Neuronal stem cell (in vitro differentiated cells): ENCODE measurements around the gene MTHFSD.

ENCODE experiments used
- DNase-seq: peaks from one replicate; pipeline ENCODE4 v3.0.0-alpha.2; 2013; ENCODE audit warnings: low spot score
- H2AFZ ChIP-seq: one replicate; pipeline ENCODE4 v1.6.1; 2013; ENCODE audit warnings: mild to moderate bottlenecking, low read length, inconsistent platforms
- H2AK5ac ChIP-seq: 2 replicates; pipeline ENCODE4 v1.6.1; 2013; ENCODE audit warnings: low read depth, mild to moderate bottlenecking, inconsistent platforms, low read length, moderate library complexity, mixed read lengths
- H2BK120ac ChIP-seq: 2 replicates; pipeline ENCODE4 v1.6.1; 2013; ENCODE audit warnings: low read depth, mild to moderate bottlenecking, inconsistent platforms, low read length, moderate library complexity, mixed read lengths
- H2BK12ac ChIP-seq: one replicate; pipeline ENCODE4 v1.6.1; 2013; ENCODE audit warnings: low read length, inconsistent platforms
- H2BK15ac ChIP-seq: 2 replicates; pipeline ENCODE4 v1.6.1; 2013; ENCODE audit warnings: mild to moderate bottlenecking, low read length, inconsistent platforms, mixed read lengths
- H2BK5ac ChIP-seq: one replicate; pipeline ENCODE4 v1.6.1; 2013; ENCODE audit warnings: inconsistent platforms, mild to moderate bottlenecking, low read length, moderate library complexity
- H3K14ac ChIP-seq: one replicate; pipeline ENCODE4 v1.6.1; 2013; ENCODE audit warnings: low read length, inconsistent platforms
- H3K18ac ChIP-seq: 2 replicates; pipeline ENCODE4 v1.6.1; 2013; ENCODE audit warnings: low read length, inconsistent platforms
- H3K23ac ChIP-seq: 2 replicates; pipeline ENCODE4 v1.6.1; 2013; ENCODE audit warnings: low read depth, mild to moderate bottlenecking, mixed read lengths, low read length, inconsistent platforms; ENCODE audit not compliant: poor library complexity
- H3K27ac ChIP-seq: replicated peaks from 3 replicates; pipeline ENCODE4 v1.5.1; 2013; ENCODE audit warnings: low read length, inconsistent platforms
- H3K27me3 ChIP-seq, 3 experiments: 2 replicates each; pipeline ENCODE4 v1.6.1; 2013; ENCODE audit warnings: low read length in 3 of 3, mild to moderate bottlenecking in 2 of 3, inconsistent platforms in 1 of 3, low read depth in 1 of 3, mixed read lengths in 1 of 3, moderate library complexity in 1 of 3; ENCODE audit not compliant: control insufficient read depth in 3 of 3, insufficient read depth in 3 of 3
- H3K36me3 ChIP-seq, 2 donors: replicated peaks in 1 of 2; 2 replicates each; pipeline ENCODE4 v1.6.1; 2013; ENCODE audit warnings: low read length in 2 of 2; ENCODE audit not compliant: control insufficient read depth in 2 of 2, insufficient read depth in 2 of 2
- H3K4ac ChIP-seq: 2 replicates; pipeline ENCODE4 v1.6.1; 2013; ENCODE audit warnings: inconsistent platforms, mild to moderate bottlenecking, low read length, moderate library complexity
- H3K4me1 ChIP-seq, 2 donors: 1 replicate in 1 of 2; 2 replicates in 1 of 2; pipeline ENCODE4 v1.6.1; 2013; ENCODE audit warnings: low read length in 2 of 2, low read depth in 1 of 2; ENCODE audit not compliant: control insufficient read depth in 2 of 2, insufficient read depth in 1 of 2
- H3K4me2 ChIP-seq: one replicate; pipeline ENCODE4 v1.6.1; 2013; ENCODE audit warnings: mild to moderate bottlenecking, low read length, inconsistent platforms; ENCODE audit not compliant: insufficient read depth, poor library complexity, severe bottlenecking
- H3K4me3 ChIP-seq, 2 donors: 2 replicates each; pipeline ENCODE4 v1.5.1; 2013; ENCODE audit warnings: low read length in 2 of 2, mild to moderate bottlenecking in 2 of 2, inconsistent platforms in 1 of 2, moderate library complexity in 1 of 2
- H3K79me1 ChIP-seq: one replicate; pipeline ENCODE4 v1.6.1; 2013; ENCODE audit warnings: low read depth, mild to moderate bottlenecking, inconsistent platforms, low read length, moderate library complexity
- H3K9ac ChIP-seq: one replicate; pipeline ENCODE4 v1.6.1; 2013; ENCODE audit warnings: mild to moderate bottlenecking, low read depth, low read length, inconsistent platforms; ENCODE audit not compliant: poor library complexity
- H3K9me3 ChIP-seq, 2 donors: replicated peaks in 1 of 2; 2 replicates each; pipeline versions ENCODE3 to v1.6.1; 2013; ENCODE audit warnings: low read length in 2 of 2, mild to moderate bottlenecking in 2 of 2, inconsistent platforms in 1 of 2, low read depth in 1 of 2, mixed read lengths in 1 of 2, moderate library complexity in 1 of 2; ENCODE audit not compliant: control insufficient read depth in 2 of 2, insufficient read depth in 1 of 2
- H4K8ac ChIP-seq: one replicate; pipeline ENCODE4 v1.6.1; 2013; ENCODE audit warnings: low read depth, mild to moderate bottlenecking, inconsistent platforms, low read length, moderate library complexity
- H4K91ac ChIP-seq: one replicate; pipeline ENCODE4 v1.6.1; 2013; ENCODE audit warnings: low read length, low read depth, mild to moderate bottlenecking, inconsistent platforms; ENCODE audit not compliant: poor library complexity
- WGBS, 2 donors: extraction: QIAGEN DNeasy Blood & Tissue Kit; methylation state at CpG; one replicate each; pipeline ENCODE4 v1.1.7; 2013; ENCODE audit warnings: missing lambda C conversion rate in 2 of 2, mixed read lengths in 1 of 2; ENCODE audit not compliant: insufficient read length in 2 of 2, insufficient replicate concordance in 1 of 2; ENCODE audit errors: extremely low coverage in 2 of 2; 5-methylcytosine and 5-hydroxymethylcytosine counted together

Gene MTHFSD

GRCh38 chr16:86538196-86538780, 16.7 kb downstream of the MTHFSD start:
- peak overlapping the region; percentile 13 for H3K23ac ChIP-seq
- no peak overlapping the region for H2BK120ac ChIP-seq
- no peak overlapping the region for H3K27ac ChIP-seq
- no peak overlapping the region for H3K18ac ChIP-seq
- no peak overlapping the region for H3K9ac ChIP-seq
- H2BK15ac ChIP-seq: no peak overlapping the region
- H4K91ac ChIP-seq: no peak overlapping the region
- H3K4me1 ChIP-seq: no peaks in the 10 kb centered on the region
- WGBS, 2 donors: no CpG with 5 or more reads among the region's 17 CpGs
- no peak for DNase-seq
- no peak overlapping the region for H2AK5ac ChIP-seq
- H3K36me3 ChIP-seq: peaks cover 31 to 83% of the 10 kb centered on the region in 2 donors
- H3K4me3 ChIP-seq: no peak overlapping the region
- no peak overlapping the region for H3K4ac ChIP-seq
- peaks cover 0 to 3% of the 10 kb centered on the region in 2 donors for H3K9me3 ChIP-seq
- H3K14ac ChIP-seq: no peak overlapping the region
- no peak overlapping the region for H4K8ac ChIP-seq
- no peak overlapping the region for H2BK12ac ChIP-seq
- H3K27me3 ChIP-seq: no peaks in the 10 kb centered on the region
- H2AFZ ChIP-seq: no peak overlapping the region
- H3K79me1 ChIP-seq: no peaks in the 10 kb centered on the region
- H3K4me2 ChIP-seq: no peak overlapping the region
- no peak overlapping the region for H2BK5ac ChIP-seq

- H4K8ac ChIP-seq: no peak overlapping the region
- H2AK5ac ChIP-seq: no peak overlapping the region
- no peak overlapping the region for H2BK15ac ChIP-seq
- no peak overlapping the region for H3K14ac ChIP-seq
- no peaks in the 10 kb centered on the region for H3K27me3 ChIP-seq
- no peak overlapping the region for H2BK5ac ChIP-seq
- no peak overlapping the region for H2AFZ ChIP-seq
- H3K79me1 ChIP-seq: no peaks in the 10 kb centered on the region
- no peak overlapping the region for H3K4ac ChIP-seq
- DNase-seq: no peak
- H3K23ac ChIP-seq: no peak overlapping the region
- H3K36me3 ChIP-seq: peaks cover 31 to 76% of the 10 kb centered on the region in 2 donors
- no CpG with 5 or more reads among the region's 4 CpGs for WGBS, 2 donors
- H3K9me3 ChIP-seq: peaks cover 0 to 3% of the 10 kb centered on the region in 2 donors
- no peak overlapping the region for H3K18ac ChIP-seq
- peak overlapping the region in 1 of 2 donors; percentile 37 for H3K4me3 ChIP-seq
- H3K4me2 ChIP-seq: no peak overlapping the region
- no peaks in the 10 kb centered on the region for H3K4me1 ChIP-seq
- H4K91ac ChIP-seq: no peak overlapping the region
- H3K27ac ChIP-seq: no peak overlapping the region
- H2BK12ac ChIP-seq: no peak overlapping the region
- no peak overlapping the region for H2BK120ac ChIP-seq
- no peak overlapping the region for H3K9ac ChIP-seq
Measured at GRCh38 chr16:86537486-86537885, 17.5 kb downstream of the MTHFSD start.

GRCh38 chr16:86536621-86537020, 18.4 kb downstream of the MTHFSD start:
- no peak for DNase-seq
- no peaks in the 10 kb centered on the region for H3K4me1 ChIP-seq
- H3K79me1 ChIP-seq: no peaks in the 10 kb centered on the region
- no peak overlapping the region for H3K4ac ChIP-seq
- peak overlapping the region; percentile 11 for H3K18ac ChIP-seq
- no peak overlapping the region for H3K9ac ChIP-seq
- H4K91ac ChIP-seq: no peak overlapping the region
- H3K4me2 ChIP-seq: no peak overlapping the region
- no peak overlapping the region for H2AK5ac ChIP-seq
- peaks cover 0 to 3% of the 10 kb centered on the region in 2 donors for H3K9me3 ChIP-seq
- H2BK15ac ChIP-seq: no peak overlapping the region
- no peak overlapping the region for H2AFZ ChIP-seq
- H3K14ac ChIP-seq: no peak overlapping the region
- WGBS, 2 donors: no CpG with 5 or more reads among the region's 17 CpGs
- no peak overlapping the region for H4K8ac ChIP-seq
- peak overlapping the region; percentile 25 for H3K23ac ChIP-seq
- H3K27ac ChIP-seq: no peak overlapping the region
- no peaks in the 10 kb centered on the region for H3K27me3 ChIP-seq
- no peak overlapping the region for H2BK12ac ChIP-seq
- H2BK5ac ChIP-seq: no peak overlapping the region
- H2BK120ac ChIP-seq: no peak overlapping the region
- H3K36me3 ChIP-seq: peaks cover 27 to 67% of the 10 kb centered on the region in 2 donors
- H3K4me3 ChIP-seq: no peak overlapping the region

GRCh38 chr16:86534779-86535615, 20.0 kb downstream of the MTHFSD start:
- no peaks in the 10 kb centered on the region for H3K4me1 ChIP-seq
- no peak overlapping the region for H3K4ac ChIP-seq
- no peak overlapping the region for H3K4me2 ChIP-seq
- H2AFZ ChIP-seq: no peak overlapping the region
- peak overlapping the region; percentile 18 for H3K9ac ChIP-seq
- H3K27ac ChIP-seq: no peak overlapping the region
- no peak overlapping the region for H2BK12ac ChIP-seq
- no peak for DNase-seq
- H4K8ac ChIP-seq: no peak overlapping the region
- H3K9me3 ChIP-seq: peaks cover 0 to 3% of the 10 kb centered on the region in 2 donors
- no peak overlapping the region for H2BK15ac ChIP-seq
- H3K14ac ChIP-seq: no peak overlapping the region
- WGBS, 2 donors: no CpG with 5 or more reads among the region's 18 CpGs
- no peaks in the 10 kb centered on the region for H3K27me3 ChIP-seq
- no peak overlapping the region for H4K91ac ChIP-seq
- H2BK5ac ChIP-seq: no peak overlapping the region
- H2AK5ac ChIP-seq: no peak overlapping the region
- peaks cover 21 to 51% of the 10 kb centered on the region in 2 donors for H3K36me3 ChIP-seq
- H3K79me1 ChIP-seq: no peaks in the 10 kb centered on the region
- H3K23ac ChIP-seq: peak overlapping the region; percentile 39
- no peak overlapping the region for H3K18ac ChIP-seq
- no peak overlapping the region for H2BK120ac ChIP-seq
- H3K4me3 ChIP-seq: no peak overlapping the region
